Activated T-cell treated with anti-CD3 and anti-CD28 coated beads for 24 hours (primary cell): ENCODE measurements around the gene CD244.
A peak's percentile ranks its signal among the peaks of the same experiment; 100 is the strongest.
"Not testable (repeated sequence)": the region's sequence is repeated elsewhere in the genome, so short reads cannot be mapped to it uniquely, and the experiment has no call there.

ENCODE experiments used
- DNase-seq: peaks from one replicate; pipeline ENCODE4 v3.0.0-alpha.2; 2020; ENCODE audit warnings: low read depth

Gene CD244

GRCh38 chr1:160811147-160811546, 51.5 kb downstream of the CD244 start:
- no peak for DNase-seq

DNA sequence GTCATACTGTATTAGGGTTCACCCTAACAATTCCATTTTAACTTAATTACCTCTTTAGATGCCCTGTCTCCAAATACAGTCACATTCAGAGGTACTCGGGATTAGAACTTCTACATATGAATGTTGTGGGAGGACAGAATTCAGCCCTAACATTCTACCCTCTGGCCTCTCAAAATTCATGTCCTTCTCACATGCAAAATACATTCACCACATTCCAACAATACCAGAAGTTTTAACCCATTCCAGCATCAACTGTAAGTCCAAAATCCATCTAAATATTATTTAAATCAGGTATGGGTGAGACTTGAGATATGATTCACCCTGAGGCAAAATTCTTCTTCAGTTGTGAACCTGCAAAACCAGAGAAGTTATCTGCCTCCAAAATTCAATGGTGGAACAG, 52.2 kb downstream of the CD244 start:
- DNase-seq: no peak

DNA sequence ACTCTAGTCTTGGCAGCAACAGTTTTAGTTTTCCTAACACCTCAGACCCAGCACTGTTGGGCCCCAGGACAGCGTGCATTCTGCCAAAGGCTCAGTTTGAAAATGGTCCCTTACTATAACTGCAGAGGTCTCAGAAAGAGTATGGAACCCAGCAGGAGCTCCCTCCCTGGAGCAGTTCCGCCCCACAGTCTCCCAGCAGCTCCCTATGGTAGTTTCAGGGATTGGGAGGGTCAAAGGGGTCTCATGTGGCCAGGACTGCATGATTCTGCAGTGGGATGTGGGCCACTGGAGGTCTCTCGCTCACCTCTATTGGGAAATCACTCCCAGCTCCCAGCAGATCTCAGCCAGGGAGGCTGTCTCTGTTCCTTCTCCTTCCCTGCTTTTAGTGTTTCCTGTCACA, 54.4 kb downstream of the CD244 start:
- no peak for DNase-seq

DNA sequence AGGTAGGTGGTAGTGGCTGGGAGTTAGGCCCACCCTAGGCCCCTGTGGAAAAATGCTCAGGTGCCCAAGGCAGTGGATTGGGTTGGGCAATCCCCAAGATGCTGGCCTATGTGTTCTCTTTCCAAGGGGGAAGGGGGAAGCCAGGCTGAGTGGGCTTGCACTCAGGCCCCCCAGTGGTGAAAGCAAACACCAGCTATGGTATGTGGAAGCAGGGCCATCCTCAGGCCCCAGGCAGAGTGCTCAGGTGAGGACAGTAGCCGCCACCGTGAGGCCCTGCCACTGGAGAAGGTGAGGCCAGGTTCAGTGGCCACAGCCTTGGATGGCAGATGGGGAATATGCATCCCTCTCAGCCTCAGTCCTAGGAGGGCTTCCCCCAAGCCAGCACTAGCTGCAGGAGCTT, 54.9 kb downstream of the CD244 start:
- DNase-seq: no peak

DNA sequence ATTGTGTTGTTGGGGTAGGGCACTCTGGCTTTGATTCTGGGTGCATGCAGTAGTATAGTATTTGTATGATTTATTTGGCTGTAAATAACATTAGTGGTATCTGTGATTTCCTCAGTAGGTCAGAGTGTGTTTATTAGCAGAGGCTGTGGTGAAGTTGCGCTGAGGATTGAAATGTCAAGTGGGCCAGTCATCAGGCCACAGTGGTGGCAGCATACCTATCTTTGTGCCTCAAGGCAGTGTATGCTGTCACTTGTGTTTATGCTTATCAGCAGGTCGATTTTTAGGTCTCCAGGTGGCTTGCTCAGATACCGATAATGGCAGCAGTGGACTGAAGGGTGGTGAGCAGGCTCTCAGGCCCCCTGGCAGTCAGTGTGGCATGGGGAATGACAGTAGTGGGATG, 55.4 kb downstream of the CD244 start:
- no peak for DNase-seq

DNA sequence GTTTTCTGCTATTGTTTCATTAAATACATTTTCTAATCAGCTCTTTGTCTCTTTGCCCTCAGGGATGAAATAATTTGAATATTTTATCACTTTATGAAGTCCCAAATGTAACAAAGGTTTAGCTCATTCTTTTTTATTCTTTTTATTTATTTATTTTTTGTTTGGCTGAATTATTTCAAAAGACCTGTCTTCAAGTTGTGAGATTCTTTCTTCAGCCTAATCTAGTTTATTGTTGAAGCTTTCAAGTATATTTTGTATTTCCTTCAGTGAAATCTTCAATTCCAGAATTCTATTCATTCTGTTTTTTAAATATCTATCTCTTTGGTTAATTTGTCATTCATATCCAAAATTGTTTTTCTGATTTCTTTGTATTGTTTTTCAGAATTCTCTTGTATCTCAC, 55.9 kb downstream of the CD244 start:
- DNase-seq: no peak

DNA sequence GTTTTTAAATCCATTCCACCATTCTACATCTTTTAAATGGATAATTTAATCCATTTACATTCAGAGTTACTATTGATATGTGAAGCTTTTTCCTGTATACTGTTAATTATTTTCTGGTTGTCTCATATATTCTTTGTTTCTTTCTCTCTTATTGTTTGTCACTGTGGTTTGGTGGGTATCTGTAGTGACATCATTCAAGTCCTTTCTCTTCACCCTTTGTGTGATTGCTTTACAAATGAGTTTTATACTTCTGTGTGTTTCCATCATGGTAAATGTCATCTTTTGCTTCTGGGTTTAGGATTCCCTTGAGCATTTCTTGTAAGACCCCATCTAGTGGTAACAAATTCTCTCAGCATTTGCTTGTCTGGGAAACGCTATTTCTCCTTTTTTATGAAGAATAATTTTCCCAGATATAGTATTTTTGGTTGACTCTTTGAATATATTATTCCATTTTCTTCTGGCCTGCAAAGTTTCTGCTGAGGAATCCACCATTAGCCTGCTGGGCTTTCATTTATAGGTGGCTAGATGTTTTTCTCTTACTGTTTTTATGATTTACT, 56.5 kb downstream of the CD244 start:
- no peak for DNase-seq

GRCh38 chr1:160801836-160802580, 60.7 kb downstream of the CD244 start:
- no peak for DNase-seq

GRCh38 chr1:160800645-160801408, 61.9 kb downstream of the CD244 start:
- DNase-seq: no peak

DNA sequence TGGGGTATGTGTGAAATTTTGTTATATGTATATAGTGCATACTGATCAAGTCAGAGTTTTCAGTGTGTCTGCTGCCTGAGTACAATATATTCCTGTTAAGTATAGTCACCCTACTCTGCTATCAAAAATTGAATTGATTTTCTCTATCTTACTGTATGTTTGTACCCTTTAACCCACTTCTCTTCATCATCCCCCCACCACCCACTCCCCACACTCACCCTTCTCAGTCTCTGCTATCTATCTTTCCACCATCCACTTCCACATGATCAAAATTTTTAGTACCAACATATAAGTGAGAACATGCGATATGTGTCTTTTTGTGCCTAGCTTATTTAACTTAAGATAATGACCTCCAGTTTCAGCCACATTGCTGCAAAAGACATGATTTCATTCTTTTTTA, 62.5 kb downstream of the CD244 start:
- no peak for DNase-seq

DNA sequence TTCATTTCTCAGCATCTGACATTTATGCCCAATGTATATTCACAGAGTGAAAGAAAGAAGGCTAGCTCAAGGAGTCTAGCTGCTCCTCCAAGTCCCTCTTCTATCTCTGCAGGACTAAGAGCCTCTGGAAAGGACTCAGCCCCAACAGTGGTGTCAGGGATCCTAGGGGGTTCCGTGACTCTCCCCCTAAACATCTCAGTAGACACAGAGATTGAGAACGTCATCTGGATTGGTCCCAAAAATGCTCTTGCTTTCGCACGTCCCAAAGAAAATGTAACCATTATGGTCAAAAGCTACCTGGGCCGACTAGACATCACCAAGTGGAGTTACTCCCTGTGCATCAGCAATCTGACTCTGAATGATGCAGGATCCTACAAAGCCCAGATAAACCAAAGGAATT, 63.0 kb downstream of the CD244 start:
- DNase-seq: no peak

- DNase-seq: no peak
These were observed 64.2 kb downstream of the CD244 start for GRCh38 chr1:160798439-160798838.

DNA sequence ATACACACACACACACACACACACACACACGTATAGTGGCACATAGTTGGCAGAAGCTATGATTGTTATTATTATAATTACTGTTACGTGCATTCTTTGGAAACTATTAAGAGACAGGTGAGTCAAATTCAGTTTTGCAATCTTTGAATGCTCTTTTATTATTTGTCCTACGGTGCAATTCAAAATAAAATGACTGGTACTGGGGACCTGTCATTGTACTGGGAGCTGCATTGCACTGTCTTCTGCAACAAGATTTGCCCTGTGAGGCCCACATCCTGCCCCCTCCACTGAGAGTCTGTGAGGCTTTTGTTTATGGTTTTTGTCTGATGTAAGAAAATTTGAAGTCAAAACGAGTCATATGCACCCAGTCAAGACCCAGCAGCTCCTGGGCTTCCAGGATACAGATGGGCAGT, 64.8 kb downstream of the CD244 start:
- peak; percentile 46 for DNase-seq

GRCh38 chr1:160797271-160797709, 65.4 kb downstream of the CD244 start:
- DNase-seq: no peak

DNA sequence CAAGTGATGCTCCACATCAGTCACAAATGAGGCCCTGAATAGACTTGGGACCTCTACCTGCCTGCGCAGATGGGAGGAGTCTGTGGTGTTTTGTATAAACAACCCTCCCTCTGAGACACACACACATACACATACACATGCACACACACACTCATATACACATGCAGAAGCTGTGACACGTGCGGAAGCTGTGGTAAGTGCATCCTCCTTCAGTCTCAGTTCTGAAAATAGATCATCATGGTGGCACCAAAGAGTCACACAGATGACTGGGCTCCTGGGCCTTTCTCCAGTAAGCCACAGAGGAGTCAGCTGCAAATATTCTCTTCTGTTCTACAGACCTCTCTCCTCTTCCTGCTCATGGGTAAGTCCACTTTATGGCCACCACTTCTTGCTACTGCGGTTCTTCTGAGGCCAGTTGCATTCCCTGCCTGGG, 66.7 kb downstream of the CD244 start, which contains the start of gene LY9:
Gene LY9, plus strand, starts transcription at position 224 of the 433 bp plus-strand sequence. Its CDS starts 14 bp downstream, at position 238.
- peak; percentile 74 for DNase-seq

DNA sequence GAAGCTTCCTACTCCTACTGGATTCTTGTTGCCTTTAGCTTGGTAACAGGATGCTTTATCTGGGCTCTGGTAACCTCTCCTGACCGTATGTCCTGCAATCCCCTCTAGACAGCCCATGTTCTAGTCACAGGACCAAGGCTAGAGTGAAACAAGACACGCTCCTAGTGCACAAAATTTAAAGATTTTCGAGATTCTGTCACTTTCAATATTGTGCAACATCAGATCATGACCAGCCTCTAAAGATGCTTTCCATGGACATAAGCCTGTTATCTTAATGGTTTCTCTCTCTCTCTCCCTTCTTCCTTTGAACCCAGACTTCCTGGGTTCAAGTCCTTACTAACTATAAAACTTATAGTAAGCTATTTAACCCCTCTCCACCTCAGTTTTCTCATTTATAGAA, 68.3 kb downstream of the CD244 start:
- no peak for DNase-seq

DNA sequence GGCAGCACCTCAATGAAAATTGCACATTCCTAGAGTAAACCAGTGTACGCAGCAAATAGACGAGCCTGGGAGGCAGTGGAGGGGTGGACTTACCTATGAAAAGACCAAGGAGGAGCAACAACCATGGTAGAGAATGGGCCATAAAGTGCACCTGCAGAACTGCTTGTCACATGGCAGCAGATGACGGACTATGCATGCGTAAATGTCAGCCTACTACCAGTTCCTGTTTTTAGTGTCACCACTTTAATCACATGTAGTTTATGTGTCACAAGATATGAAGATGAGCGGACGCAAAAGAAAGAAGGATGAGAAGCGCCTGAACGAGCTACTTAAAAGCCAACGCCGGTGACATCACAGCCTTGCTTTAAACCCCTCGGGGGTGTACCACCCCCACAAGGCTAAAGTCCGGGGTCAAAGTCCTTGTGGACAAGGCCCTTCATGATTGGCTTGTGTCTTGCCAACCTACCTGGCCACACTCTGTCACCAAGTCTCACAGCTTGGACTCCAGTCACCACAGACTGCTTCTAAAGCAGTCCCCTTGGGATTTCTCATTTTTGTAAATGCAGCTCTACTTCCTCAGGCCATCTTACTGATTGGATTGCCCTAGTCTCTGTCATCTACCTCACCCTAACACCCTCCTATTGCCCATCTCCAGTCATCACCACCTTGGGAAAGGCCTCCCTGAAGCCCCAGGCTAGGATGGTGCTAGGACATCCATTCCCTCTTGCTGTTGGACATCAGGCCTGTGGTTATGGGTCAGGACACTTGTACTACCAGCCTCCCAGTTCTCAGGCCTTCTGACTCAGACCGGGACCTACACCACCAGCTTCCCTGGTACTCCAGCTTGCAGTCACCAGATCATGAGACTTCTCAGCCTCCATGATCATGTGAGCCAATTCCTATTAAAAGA, 72.7 kb downstream of the CD244 start:
- no peak for DNase-seq

DNA sequence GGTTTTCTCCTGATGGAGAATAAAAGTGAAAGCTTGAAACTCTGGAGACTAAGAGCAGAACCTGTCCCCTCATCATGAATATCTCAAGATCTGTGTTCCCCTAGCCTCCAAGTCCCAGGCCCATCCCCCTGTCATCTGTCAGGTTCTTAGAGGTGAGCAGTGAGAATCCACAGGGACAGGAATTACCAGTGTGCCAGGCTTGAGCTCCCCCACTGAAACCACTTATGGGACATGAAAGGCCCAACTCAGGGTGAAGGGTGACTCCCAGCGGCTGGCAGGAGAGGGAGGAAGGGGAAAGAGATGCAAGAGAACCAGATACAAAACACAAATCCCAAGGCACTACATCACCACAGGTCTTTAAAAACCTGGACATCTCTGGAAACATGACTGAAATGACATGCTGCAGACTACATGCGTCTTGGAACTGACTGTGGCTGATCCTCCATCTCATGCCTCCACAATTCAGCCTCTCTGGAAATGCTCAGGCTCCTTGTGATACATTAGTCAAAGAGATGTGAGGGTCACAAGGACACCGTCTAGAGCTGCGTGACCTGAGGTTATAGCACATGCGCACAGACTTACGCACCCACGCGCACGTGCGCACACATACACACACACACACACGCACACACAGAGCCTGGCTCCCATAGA, 73.5 kb downstream of the CD244 start:
- no peak for DNase-seq

DNA sequence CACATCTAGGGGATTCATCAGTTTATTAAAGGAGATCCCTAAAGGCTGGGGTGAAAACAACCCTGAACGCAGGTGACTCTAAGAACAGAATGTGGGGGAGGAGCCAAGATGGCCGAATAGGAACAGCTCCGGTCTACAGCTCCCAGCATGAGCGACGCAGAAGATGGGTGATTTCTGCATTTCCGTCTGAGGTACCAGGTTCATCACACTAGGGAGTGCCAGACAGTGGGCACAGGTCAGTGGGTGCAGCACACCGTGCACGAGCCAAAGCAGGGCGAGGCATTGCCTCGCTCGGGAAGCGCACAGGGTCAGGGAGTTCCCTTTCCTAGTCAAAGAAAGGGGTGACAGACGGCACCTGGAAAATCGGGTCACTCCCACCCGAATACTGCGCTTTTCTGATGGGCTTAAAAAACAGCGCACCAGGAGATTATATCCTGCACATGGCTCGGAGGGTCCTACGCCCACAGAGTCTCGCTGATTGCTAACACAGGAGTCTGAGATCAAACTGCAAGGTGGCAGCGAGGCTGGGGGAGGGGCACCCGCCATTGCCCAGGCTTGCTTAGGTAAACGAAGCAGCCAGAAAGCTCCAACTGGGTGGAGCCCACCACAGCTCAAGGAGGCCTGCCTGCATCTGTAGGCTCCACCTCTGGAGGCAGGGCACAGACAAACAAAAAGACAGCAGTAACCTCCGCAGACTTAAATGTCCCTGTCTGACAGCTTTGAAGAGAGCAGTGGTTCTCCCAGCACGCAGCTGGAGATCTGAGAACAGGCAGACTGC, 79.5 kb downstream of the CD244 start:
- not testable (repeated sequence) for DNase-seq

- no peak for DNase-seq
These were observed 80.6 kb downstream of the CD244 start for GRCh38 chr1:160781914-160782689.
